ENCODE measurements around the gene PDYN.
A peak's percentile ranks its signal among the peaks of the same experiment; 100 is the strongest.

Gene PDYN

DNA sequence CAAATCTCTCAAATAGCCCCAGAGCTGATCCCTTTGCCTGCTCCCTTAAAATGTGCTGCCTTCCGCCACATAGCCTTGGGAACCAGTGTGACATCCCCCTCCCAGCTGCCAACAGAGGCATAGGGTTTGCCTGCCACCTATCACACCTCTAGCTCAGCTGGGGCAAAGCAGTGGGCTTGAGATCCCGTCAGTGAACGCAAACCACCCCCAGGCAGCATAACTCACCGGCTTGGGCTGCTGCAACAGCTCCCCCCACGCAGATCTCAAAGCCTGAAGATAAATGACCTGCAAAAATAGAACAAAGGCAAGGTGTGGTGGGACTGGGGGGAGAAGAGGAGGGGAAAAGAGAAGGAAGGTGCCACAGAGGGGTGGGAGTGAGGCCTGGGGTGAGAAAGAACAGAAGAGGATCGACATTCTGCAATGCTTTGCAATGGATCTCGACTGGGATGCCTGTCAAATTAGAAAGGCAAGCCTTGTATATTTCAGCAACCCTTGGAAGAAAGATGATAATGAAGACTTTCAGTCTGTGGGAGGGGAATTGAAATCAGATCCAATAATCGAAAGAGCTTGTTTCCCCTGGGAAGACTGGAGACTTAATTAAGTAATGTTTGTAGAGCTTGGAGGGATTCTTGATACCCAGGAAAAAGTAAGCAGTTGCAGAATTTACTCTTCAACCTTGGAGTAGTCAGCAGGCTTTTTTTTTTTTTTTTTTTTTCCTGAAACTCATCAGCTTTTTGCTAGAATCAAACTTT, 1.3 kb downstream of the PDYN start:
- no peak for DNase-seq

- no peak for DNase-seq
Measured at GRCh38 chr20:1987826-1988225, 6.0 kb downstream of the PDYN start.

GRCh38 chr20:1983301-1983700, 10.6 kb downstream of the PDYN start:
- no peak for DNase-seq

DNA sequence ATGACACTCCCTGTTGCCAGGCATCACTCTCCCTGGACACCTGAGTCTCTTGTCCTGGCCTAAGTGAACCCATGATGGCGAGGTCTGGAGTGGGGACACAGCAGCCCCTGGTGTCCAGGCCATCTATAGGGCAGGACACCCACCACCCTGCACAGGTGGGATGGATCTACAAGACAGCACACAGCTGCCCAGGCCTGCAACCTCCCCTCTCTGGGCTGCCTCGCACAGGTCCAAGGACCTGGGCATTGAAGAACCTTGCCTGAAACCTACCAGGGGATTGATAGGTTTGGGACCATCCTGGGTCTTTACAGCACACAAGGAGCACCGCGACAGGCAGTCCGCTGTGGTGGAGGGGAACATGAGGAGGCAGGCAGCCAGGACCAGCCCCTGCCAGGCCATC, 11.2 kb downstream of the PDYN start:
- no peak for DNase-seq

- DNase-seq, result no peak
Measured at GRCh38 chr20:1979106-1979778, 14.6 kb downstream of the PDYN start.

DNA sequence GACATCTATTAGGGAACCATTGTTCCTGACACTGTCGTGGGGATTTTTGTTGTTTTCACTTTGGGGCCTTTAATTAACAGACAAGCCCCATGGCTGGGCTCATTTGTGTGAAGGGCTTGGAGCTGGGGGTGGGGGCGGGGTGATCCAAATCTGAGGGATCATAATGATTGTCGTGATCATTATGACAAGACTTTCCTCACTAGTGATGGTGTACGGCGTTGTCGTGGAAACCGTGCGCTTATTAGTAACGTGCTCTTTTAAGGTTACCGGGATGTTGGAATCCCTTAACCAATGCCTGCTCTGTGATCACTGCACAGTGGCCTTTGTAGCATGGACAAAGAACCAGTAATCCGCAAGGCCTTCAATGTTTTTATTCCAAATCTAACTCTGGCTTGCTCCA, 18.6 kb downstream of the PDYN start:
- no peak for DNase-seq

- DNase-seq, result no peak
Measured at GRCh38 chr20:1973601-1974440, 20.0 kb downstream of the PDYN start.

DNA sequence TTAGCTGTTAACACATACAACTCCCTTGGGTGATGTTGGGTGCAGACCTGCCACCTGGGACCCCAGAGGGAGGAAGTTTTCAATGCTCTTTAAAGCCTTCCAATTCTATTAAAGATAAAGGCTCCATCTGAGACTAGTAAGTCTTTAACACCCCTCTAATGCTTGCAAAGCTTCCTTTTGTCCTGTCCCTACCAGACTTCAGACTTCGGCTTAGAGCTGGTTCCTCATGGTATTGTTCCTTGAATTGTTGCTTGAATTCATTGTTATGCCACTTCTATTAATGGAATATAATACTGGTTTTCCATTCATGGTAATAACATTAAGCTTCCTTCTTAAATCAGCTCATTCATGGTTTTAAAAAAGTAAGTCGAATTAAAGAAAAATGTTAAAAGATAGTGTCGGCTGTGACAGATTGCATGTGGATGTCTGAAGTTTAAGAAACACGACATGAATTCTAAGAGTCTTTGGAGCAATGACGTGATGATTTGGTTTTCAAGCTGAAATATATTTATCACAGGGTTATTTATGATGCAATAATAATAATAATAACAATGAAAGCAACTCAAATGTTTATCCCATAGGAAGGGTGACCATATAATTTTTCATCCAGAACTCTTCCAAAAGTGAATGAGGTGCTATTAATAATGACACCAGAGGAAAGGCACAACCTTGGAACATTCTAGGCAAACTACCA, 21.8 kb downstream of the PDYN start:
- DNase-seq, result no peak

DNA sequence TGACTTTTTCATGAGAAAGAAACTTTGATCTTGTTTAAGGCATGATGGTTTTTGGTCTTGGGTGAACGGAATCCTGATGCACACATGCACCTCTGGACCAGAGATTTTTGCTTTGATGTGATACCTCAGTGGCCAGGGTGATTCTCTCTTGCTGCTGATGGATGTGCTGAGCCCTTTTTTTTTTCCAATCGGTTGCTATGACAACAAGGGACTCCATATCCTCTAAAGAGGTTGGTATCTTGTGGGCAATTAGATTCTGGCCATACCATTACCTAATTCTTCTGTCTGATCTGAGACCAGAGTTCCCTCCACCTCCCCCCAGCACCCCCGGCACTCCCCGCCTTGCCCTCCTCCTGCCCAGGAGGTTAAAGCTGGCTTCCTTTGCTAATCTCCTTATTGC, 24.9 kb downstream of the PDYN start:
- DNase-seq, result no peak

DNA sequence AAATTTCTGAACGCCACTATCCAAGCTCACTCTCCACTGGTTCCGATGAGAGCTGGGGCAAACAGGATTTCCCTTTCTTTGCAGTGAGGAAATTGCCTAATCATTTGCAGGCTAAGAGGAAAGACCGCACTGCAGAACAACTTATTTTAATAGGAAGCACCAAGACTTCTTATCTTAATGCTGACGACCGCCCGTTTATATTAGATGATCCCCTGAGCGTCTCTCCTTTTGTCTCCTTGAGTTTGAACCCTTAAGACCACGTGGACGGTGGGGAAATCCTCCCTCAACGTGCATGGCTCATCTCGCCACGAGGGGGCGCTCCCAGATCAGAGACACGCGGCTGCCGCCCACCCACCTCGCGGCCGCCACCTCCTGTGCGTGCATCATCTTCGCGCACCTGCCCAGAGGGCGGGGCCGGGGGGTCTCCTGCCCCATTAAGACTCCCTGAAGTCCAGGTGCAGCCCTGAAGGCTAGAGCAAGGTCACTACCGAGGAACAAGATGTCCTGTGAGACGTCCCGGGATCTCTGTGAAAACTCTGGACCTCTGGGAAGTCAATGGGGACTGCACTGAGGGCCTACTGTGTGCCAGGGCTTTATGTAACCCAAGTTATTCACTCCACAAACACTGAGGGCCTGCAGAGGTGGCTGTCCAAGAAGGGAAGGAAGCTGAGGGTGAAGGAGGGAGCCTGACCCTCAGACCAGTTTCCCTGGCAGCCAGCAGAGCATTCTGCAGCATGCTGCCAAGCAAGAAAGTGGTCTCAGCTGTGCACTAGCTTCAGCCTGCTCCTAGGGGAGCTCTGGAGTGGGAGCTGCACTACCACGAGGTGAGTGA, 28.1 kb downstream of the PDYN start:
- DNase-seq, result peak; percentile 79 to 82

DNA sequence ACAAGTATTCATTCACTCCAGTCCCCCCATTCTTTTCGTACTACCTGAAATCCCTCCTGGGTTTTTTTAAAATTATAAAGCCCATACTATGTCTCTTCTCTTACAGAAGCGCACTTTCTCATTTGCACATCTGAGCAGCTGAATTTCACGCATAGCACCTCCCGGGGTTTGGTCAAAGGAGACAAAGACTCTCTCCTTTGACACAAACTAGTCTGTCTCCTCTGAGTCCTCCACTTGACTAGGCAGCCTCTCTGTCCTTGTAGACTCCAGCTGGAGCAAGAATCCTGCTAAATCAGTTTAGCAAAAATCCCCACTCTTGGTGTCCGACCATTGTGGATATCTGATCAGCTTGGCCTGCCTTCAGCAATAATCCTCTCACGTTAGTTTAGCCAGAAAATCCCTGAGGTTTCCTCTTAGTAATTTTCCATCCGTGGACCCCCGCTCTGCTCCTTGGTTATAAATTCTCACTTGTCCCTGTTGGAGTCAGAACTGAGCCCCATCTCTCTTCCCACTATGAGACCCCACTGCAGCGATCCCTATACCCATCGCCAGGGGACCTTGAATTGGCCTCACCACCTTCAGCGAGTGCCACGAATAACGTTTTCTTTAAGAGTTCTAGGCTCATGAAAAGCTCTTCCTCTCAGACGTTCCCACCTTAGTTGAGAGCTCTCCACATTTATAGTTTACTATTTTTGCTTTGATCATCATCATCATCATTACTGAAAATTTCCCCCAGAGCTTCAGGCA, 29.0 kb downstream of the PDYN start:
- no peak for DNase-seq

DNA sequence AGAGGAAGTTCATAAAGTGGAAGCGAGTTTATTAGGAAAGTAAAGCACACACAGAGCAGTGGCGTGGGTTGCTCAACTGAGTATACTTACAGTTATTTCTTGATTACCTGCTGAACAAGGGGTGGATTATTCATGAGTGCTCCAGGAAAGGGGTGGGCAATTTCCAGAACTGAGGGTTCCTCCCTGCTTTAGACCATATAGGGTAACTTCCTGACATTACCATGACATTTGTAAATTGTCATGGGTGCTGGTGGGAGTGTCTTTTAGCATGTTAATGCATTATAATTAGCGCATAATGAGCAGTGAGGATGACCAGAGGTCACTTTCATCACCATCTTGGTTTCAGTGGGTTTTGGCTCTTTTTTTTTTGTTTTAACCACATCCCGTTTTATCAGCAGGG, 29.8 kb downstream of the PDYN start:
- no peak for DNase-seq

DNA sequence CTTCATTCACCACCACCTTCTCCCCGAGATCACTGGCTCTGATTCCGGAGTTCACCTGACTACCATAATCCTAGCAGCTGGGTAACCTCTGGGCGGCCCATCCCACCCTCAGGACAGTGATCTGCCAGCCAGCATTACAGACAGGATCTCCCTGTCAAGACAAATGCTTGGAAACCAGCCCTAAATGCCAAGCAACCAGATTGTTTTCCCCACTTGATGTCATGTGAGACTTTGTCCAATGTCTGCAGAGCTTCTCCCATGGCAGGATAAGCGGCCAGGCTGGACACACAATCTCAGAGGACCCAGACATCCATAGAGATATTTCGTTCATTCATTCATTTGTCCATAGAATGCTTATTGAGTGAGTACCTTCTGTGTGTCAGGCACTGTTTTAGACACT, 32.5 kb downstream of the PDYN start:
- DNase-seq, result no peak

- DNase-seq, result no peak
Measured at GRCh38 chr20:1959156-1959555, 34.7 kb downstream of the PDYN start.

DNA sequence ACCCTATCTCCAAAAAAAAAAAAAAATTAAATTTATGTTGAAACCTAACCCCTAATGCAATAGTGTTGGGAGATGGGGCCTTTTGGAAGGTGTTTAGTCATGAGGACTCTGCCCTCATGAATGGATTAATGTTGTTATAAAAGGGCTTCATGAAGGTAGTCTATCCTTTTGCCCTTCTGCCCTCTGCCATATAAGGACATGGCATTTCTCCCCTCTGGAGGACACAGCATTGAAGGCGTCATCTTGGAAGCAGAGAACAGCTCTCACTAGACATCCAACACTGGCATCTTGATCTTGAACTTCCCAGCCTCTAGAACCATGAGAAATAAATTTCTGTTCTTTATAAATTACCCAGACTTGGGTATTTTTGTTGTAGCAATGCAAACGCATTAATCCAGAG, 35.4 kb downstream of the PDYN start:
- no peak for DNase-seq

GRCh38 chr20:1955217-1955616, 38.6 kb downstream of the PDYN start:
- no peak for DNase-seq

DNA sequence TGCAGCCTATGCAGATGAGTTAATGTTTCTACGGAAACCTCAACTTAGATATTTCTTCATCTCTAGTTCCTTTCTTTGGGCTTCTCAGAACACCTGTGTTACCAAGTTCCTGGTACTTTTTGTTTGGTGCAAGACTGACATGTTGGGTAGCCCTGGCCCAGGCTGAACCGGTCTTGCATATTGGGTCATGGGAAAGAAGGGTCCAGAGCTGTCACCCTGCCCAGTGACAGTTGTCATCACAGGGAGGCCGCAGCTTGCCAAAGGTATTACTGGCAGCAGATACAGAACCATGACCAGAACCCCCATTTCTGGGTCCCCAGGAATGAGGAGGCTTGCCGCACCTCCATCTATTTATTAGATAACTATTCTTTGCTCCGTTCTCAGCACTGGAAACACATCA, 40.2 kb downstream of the PDYN start:
- DNase-seq, result no peak

DNA sequence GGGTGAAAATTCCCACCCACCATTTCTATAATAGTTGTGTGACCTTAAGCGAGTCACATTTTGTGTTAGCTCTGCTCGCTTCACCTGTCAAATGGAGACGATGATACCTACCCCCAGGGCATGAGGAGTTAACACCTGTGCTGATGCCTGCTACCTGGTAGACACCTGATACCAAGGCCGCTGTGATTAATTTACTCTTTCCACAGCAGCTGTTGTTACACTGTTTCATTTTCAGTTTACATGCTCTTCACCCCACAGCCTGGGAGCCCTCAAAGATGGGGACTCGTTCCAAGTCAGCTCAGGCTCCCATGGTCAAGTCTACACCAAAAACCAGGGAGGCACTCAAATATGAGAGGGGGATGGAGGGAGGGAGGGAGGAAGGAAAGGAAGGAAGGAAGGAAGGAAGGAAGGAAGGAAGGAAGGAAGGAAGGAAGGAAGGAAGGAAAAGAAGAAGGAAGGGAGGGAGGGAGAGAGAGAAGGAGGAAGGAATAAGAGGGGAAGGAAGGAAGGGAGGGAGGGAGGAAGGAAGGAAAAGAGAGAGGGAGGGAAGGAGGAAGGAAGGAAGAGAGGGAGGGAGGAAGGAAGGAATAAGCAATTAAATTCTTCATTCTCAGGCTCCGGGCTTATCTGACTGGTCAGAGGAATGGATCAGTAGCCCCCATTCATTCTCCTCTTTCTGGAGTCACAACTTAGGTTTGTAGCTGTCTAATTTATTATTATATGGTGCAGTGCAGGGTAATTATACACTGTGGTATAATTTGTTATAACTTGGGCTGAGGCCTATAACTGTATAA, 40.9 kb downstream of the PDYN start:
- no peak for DNase-seq

- no peak for DNase-seq
Measured at GRCh38 chr20:1951436-1952115, 42.3 kb downstream of the PDYN start.

GRCh38 chr20:1950836-1951235, 43.0 kb downstream of the PDYN start:
- no peak for DNase-seq
